ENCODE measurements around the gene GALR3.

DNA sequence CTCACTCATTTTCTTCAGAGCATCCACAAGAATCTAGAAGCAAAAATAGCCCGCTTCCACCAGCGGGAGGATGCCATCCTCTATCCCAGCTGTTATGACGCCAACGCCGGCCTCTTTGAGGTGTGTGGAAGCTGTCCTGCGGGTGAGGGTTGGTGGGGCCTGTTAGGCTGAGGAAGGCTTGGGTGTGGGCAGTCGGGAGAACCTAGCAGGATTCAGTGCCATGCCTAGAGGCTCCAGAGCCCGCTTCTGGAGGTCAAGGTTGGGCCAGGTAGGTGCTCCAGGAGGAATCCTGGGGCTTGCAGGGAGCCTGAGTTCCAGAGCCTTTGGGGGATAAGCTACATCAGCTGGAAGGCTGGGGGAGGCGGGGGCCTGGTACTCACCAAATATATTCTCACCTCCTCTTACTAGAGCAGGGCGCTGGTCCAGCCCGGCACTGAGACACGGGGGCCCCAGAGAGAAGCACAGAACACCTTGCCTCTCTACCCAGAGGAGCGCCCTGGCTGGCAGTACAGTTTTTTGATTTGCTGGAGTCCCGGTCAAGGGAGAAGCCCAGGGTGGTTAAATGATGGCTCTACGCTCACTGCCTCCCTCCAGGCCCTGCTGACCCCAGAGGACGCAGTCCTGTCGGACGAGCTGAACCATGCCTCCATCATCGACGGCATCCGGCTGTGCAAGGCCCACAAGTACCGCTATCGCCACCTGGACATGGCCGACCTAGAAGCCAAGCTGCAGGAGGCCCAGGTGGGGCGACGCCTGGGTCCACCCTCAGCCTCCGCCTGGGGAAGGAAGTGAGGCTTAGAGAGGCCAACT lies 10.1 kb upstream of the GALR3 start:
- no peak for TF ChIP-seq YY1 (IDR thresholded peaks at IDR 0.05; ENCODE audit: low read depth)
- TF ChIP-seq ZBTB7A (IDR thresholded peaks at IDR 0.05; ENCODE audit: low read depth): no peak
- no peak for TF ChIP-seq EGR1 (IDR thresholded peaks at IDR 0.05)
- TF ChIP-seq MAX (IDR thresholded peaks at IDR 0.05): no peak
- TF ChIP-seq TEAD4 (IDR thresholded peaks at IDR 0.05): no peak
- TF ChIP-seq CREB1 (IDR thresholded peaks at IDR 0.05; ENCODE audit: low read depth): no peak
- no peak for TF ChIP-seq EP300 (IDR thresholded peaks at IDR 0.05; ENCODE audit: borderline replicate concordance)
- TF ChIP-seq FOXM1 (IDR thresholded peaks at IDR 0.05; ENCODE audit: borderline replicate concordance, low read depth): no peak
- TF ChIP-seq TAF1 (IDR thresholded peaks at IDR 0.05; ENCODE audit: low read depth): no peak
- TF ChIP-seq REST (IDR thresholded peaks at IDR 0.05; ENCODE audit: low read depth): no peak
- no peak for TF ChIP-seq CEBPB (IDR thresholded peaks at IDR 0.05)
